T-cell (primary cell): ENCODE results near the gene FKBP5. TPM values are rescaled to one million over a fixed set of nuclear protein-coding genes. Genes with fewer than 3 reads are reported as not detected.

Experiments
- ATAC-seq, 4 experiments: fragments of 200-7000 bp in 3 of 4; fragments of 150-1000 bp in 1 of 4; cut with Tn5 transposase; replicated peaks in 1 of 4; 1 replicate in 3 of 4; 2 replicates in 1 of 4; pipeline ENCODE4 v1.10.0; 2021; ENCODE audit warnings: moderate library complexity in 3 of 4, mild to moderate bottlenecking in 2 of 4, moderate number of reproducible peaks in 1 of 4
- CTCF ChIA-PET, 2 donors: fragments of 300-600 bp; sonication (Branson Sonifier 250); formaldehyde crosslinking; loops; one replicate each; lab custom pipeline; 2022; ENCODE audit warnings: antibody characterized with exemption in 2 of 2; lab: Charles Lee
- POLR2A ChIA-PET, 2 donors: fragments of 300-600 bp; sonication (Branson Sonifier 250); formaldehyde crosslinking; loops; one replicate each; lab custom pipeline; 2022; ENCODE audit warnings: antibody characterized with exemption in 2 of 2; lab: Charles Lee
- DNase-seq, 35 experiments: peaks; one replicate each; pipeline versions ENCODE4 v3.0.0 to v3.0.0-alpha.2; 2013 to 2023
- H3K27ac ChIP-seq: one replicate; pipeline ENCODE4 v1.5.1; 2013; ENCODE audit warnings: low read length
- H3K27me3 ChIP-seq, 2 experiments: replicated peaks in 1 of 2; 1 replicate in 1 of 2; 2 replicates in 1 of 2; pipeline versions ENCODE4 v1.6.1 to v1.7.0; 2013; ENCODE audit warnings: low read length in 1 of 2, mixed read lengths in 1 of 2; ENCODE audit not compliant: control insufficient read depth in 2 of 2, insufficient read depth in 2 of 2; ENCODE audit errors: extremely low read depth in 1 of 2
- H3K36me3 ChIP-seq, 2 donors: 1 replicate in 1 of 2; 2 replicates in 1 of 2; pipeline versions ENCODE4 v1.6.1 to v1.7.0; 2013; ENCODE audit warnings: low read length in 1 of 2; ENCODE audit not compliant: control insufficient read depth in 2 of 2, insufficient read depth in 1 of 2; ENCODE audit errors: extremely low read depth in 1 of 2
- H3K4me1 ChIP-seq, 2 experiments: 1 replicate in 1 of 2; 2 replicates in 1 of 2; pipeline versions ENCODE4 v1.6.1 to v1.7.0; 2013; ENCODE audit warnings: low read length in 2 of 2, mixed read lengths in 1 of 2; ENCODE audit not compliant: insufficient read depth in 2 of 2, control insufficient read depth in 1 of 2; ENCODE audit errors: extremely low read depth in 1 of 2
- H3K4me3 ChIP-seq, 2 donors: 1 replicate in 1 of 2; 2 replicates in 1 of 2; pipeline versions ENCODE4 v1.5.1 to v1.7.0; 2013; ENCODE audit warnings: mild to moderate bottlenecking in 2 of 2, low read length in 1 of 2, moderate library complexity in 1 of 2; ENCODE audit not compliant: control insufficient read depth in 1 of 2; ENCODE audit errors: extremely low read depth in 1 of 2
- H3K9me3 ChIP-seq: 2 replicates; pipeline ENCODE4 v1.7.0; 2013
- H3K27ac Mint-ChIP-seq, 2 donors: one replicate each; pipeline ENCODE4 v1.8.0; 2020 to 2021; ENCODE audit warnings: mild to moderate bottlenecking in 2 of 2, mixed read lengths in 2 of 2
- H3K27me3 Mint-ChIP-seq, 2 donors: one replicate each; pipeline ENCODE4 v1.8.0; 2021 to 2022; ENCODE audit warnings: mixed read lengths in 2 of 2
- H3K36me3 Mint-ChIP-seq: one replicate; pipeline ENCODE4 v1.8.0; 2021; ENCODE audit warnings: mixed read lengths
- H3K4me1 Mint-ChIP-seq, 3 donors: one replicate each; pipeline ENCODE4 v1.8.0; 2020 to 2022; ENCODE audit warnings: mixed read lengths in 3 of 3, mild to moderate bottlenecking in 1 of 3
- H3K4me3 Mint-ChIP-seq, 3 donors: one replicate each; pipeline ENCODE4 v1.8.0; 2020 to 2022; ENCODE audit warnings: mild to moderate bottlenecking in 3 of 3, mixed read lengths in 3 of 3, moderate library complexity in 3 of 3
- H3K9me3 Mint-ChIP-seq, 3 donors: one replicate each; pipeline ENCODE4 v1.8.0; 2020 to 2022; ENCODE audit warnings: mixed read lengths in 3 of 3
- WGBS: methylation state at CpG from one replicate; pipeline ENCODE4 v1.1.5; 2013; ENCODE audit warnings: missing lambda C conversion rate; ENCODE audit not compliant: insufficient coverage; 5-methylcytosine and 5-hydroxymethylcytosine counted together
- total RNA-seq, 35 experiments: library from RNA in 6 of 35; stranded (reverse) in 6 of 35; fragments of 120-200 nt in 1 of 35; gene quantifications; one replicate each; pipeline versions ENCODE4 v1.2.1 to v1.2.4 and lab custom pipeline; 2013 to 2026

The FKBP5 gene
- total RNA-seq, 5 donors from 2014 or later (not counting 1 experiment from before 2014, with no cell fraction given) = 61.4 to 130 (median 63.9) TPM

DNA sequence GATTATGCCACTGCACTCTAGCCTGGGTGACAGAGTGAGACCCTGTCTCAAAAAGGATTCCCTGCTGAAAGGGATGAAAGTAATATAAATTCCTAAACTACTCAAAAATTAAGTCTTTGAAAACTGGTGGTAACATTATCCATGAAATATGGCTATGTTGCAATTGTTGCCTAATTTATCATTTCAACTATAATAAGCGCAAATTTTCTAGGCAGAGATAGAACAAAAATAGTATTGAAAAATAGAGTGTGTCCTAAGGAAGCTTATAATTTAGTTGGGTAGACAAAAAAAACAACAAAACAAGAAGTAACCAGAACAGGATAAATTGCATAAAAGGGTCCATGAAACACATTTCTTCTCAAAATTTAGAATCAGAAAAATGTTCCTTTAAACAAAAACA is 68.0 kb downstream of the FKBP5 start:
- H3K4me1 ChIP-seq = peaks cover 29 to 40% of the 10 kb centered on the region in 2 experiments
- Mint-ChIP-seq H3K4me1 (peaks cover 57 to 68% (median 63%) of the 10 kb centered on the region in 3 donors), H3K4me3 (peak overlapping the region in 1 of 3 donors; percentile 15), H3K9me3 (no peaks in the 10 kb centered on the region), H3K27ac (peak overlapping the region; percentile 71 to 85), H3K27me3 (no peaks in the 10 kb centered on the region), H3K36me3 (peaks cover 33% of the 10 kb centered on the region)
- peaks cover 7 to 49% of the 10 kb centered on the region in 2 donors for H3K36me3 ChIP-seq
- ATAC-seq = no peak
- CTCF ChIA-PET = interaction anchor here (0.6 to 1.5 kb wide), 4 partner anchors 29 to 1940 kb away, joined by 4 to 13 read pairs (median 6); no protein-coding TSS in a partner anchor
- DNase-seq = no peak
- peak overlapping the region; percentile 15 for H3K27ac ChIP-seq
- H3K4me3 ChIP-seq = no peak overlapping the region
- POLR2A ChIA-PET = interaction anchor here in 1 of 2 donors (0.6 to 0.8 kb wide), 4 partner anchors 17 to 1311 kb away, joined by 3 to 7 read pairs (median 6); no protein-coding TSS in a partner anchor
- WGBS = no CpG with 5 or more reads among the region's 1 CpG
- H3K9me3 ChIP-seq = no peaks in the 10 kb centered on the region
- no peaks in the 10 kb centered on the region for H3K27me3 ChIP-seq

- H3K27ac Mint-ChIP-seq = peak overlapping the region; percentile 70 to 84
- peaks cover 4 to 36% of the 10 kb centered on the region in 2 donors for H3K36me3 ChIP-seq
- WGBS = no CpG with 5 or more reads among the region's 1 CpG
- no peak overlapping the region for H3K27ac ChIP-seq
- no peaks in the 10 kb centered on the region for H3K27me3 ChIP-seq
- H3K4me1 Mint-ChIP-seq = peaks cover 76 to 77% (median 76%) of the 10 kb centered on the region in 3 donors
- ATAC-seq = no peak
- DNase-seq = no peak
- no peak overlapping the region for H3K4me3 Mint-ChIP-seq
- CTCF ChIA-PET = no interaction called here
- H3K9me3 ChIP-seq = no peaks in the 10 kb centered on the region
- H3K4me3 ChIP-seq = no peak overlapping the region
- no peaks in the 10 kb centered on the region for H3K9me3 Mint-ChIP-seq
- peaks cover 70% of the 10 kb centered on the region for H3K36me3 Mint-ChIP-seq
- POLR2A ChIA-PET = interaction anchor here (0.6 to 1.0 kb wide), 2 partner anchors 21 to 28 kb away, joined by 3 read pairs; no protein-coding TSS in a partner anchor
- H3K4me1 ChIP-seq = peaks cover 21 to 23% of the 10 kb centered on the region in 2 experiments
- H3K27me3 Mint-ChIP-seq = no peaks in the 10 kb centered on the region
Measured at GRCh38 chr6:35613762-35614161, 75.0 kb downstream of the FKBP5 start.

DNA sequence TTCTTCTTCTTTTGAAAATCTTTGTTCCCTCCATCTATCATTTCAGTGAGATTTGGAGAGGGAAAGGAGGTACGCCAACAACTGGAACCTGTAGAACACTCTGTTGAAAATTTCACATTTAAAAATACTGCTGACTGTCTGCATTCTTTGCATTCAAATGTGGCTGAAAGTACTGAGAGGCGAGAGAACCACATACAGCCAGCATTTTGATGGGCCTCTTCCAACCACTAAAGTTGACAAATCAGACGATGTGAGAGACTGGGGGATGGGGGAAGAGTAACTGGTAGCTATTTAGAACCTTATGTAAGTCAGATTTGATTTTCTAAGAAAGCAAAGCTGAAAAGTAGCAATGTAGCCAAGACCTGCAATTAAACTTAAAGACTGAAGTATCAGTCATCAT is 77.5 kb downstream of the FKBP5 start:
- Histone ChIP-seq H3K36me3 (peaks cover 4 to 27% of the 10 kb centered on the region in 2 donors), H3K4me3 (no peak overlapping the region), H3K9me3 (no peaks in the 10 kb centered on the region), H3K4me1 (peaks cover 14 to 36% of the 10 kb centered on the region in 2 experiments), H3K27ac (peak overlapping the region; percentile 59), H3K27me3 (no peaks in the 10 kb centered on the region)
- 0% methylated on average over 1 of the region's 3 CpGs for WGBS
- Mint-ChIP-seq H3K4me3 (peak overlapping the region in 2 of 3 donors; percentile 44 to 47), H3K9me3 (no peaks in the 10 kb centered on the region), H3K36me3 (peaks cover 75% of the 10 kb centered on the region), H3K27me3 (no peaks in the 10 kb centered on the region), H3K27ac (peak overlapping the region; percentile 98), H3K4me1 (peaks cover 74 to 79% (median 74%) of the 10 kb centered on the region in 3 donors)
- ChIA-PET CTCF (interaction anchor here in 1 of 2 donors (0.7 to 1.7 kb wide), 4 partner anchors 10 to 26 kb away, joined by 3 to 15 read pairs (median 4); no protein-coding TSS in a partner anchor), POLR2A (interaction anchor here in 1 of 2 donors (0.6 to 1.1 kb wide), 3 partner anchors 9 to 29 kb away, joined by 3 to 5 read pairs (median 3); no protein-coding TSS in a partner anchor)
- ATAC-seq (peak; percentile 68 to 88 (median 80)), DNase-seq (peak in 21 of 35 experiments; percentile 6 to 62 (median 38))

DNA sequence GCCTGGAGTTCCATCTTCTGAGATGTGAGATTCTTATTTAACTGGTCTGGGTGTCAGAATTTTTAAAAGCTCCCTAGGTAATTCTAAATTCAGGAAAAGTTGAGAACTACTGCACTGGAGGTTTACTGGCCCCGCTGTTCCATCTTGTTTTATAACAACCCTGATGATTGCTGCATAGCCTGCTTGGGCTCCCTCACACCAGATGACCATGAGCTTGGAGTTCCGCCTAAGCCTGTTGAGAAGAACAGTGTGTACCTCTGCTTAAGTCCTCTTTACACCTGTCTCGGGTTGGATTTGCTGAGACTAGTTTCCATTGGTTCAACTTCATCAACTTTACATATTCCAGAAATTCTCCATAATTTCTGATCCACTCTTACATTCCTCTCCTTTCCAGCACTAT is 77.9 kb downstream of the FKBP5 start:
- no peak for DNase-seq
- H3K4me1 ChIP-seq = peaks cover 16 to 37% of the 10 kb centered on the region in 2 experiments
- Mint-ChIP-seq H3K27me3 (no peaks in the 10 kb centered on the region), H3K9me3 (no peaks in the 10 kb centered on the region), H3K27ac (peak overlapping the region; percentile 98), H3K36me3 (peaks cover 78% of the 10 kb centered on the region), H3K4me1 (peaks cover 75 to 79% (median 77%) of the 10 kb centered on the region in 3 donors), H3K4me3 (peak overlapping the region in 2 of 3 donors; percentile 44 to 47)
- peak overlapping the region; percentile 59 for H3K27ac ChIP-seq
- CTCF ChIA-PET = interaction anchor here (0.7 to 1.7 kb wide), 5 partner anchors 9 to 26 kb away, joined by 3 to 15 read pairs (median 4); no protein-coding TSS in a partner anchor
- no peak for ATAC-seq
- H3K27me3 ChIP-seq = no peaks in the 10 kb centered on the region
- H3K36me3 ChIP-seq = peaks cover 4 to 27% of the 10 kb centered on the region in 2 donors
- no peaks in the 10 kb centered on the region for H3K9me3 ChIP-seq
- WGBS = 86% methylated on average over 3 of the region's 3 CpGs
- H3K4me3 ChIP-seq = no peak overlapping the region
- POLR2A ChIA-PET = interaction anchor here (0.6 to 1.5 kb wide), 4 partner anchors 8 to 29 kb away, joined by 3 to 5 read pairs (median 3); no protein-coding TSS in a partner anchor

DNA sequence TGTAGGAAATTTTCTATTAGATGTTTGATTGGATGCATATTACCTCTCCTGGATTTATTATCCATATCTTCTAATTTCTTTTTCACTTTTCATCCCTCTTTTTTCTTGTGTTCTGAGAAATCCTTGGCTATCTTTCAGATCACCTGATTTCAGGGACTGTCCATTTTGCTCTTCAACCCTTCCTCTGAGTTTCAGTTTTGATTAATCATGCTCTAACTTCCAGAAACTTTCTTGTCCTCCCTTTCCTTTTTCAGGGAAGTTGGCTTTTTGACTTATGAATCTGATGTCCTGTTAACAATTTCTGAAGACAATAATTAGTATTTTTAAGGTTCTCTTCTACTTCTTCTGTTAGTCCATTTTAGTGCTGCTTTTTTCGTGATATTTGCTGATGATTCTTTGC is 79.1 kb downstream of the FKBP5 start:
- no peaks in the 10 kb centered on the region for H3K9me3 Mint-ChIP-seq
- Histone ChIP-seq H3K4me1 (peaks cover 21 to 42% of the 10 kb centered on the region in 2 experiments), H3K27ac (no peak overlapping the region), H3K27me3 (no peaks in the 10 kb centered on the region), H3K4me3 (no peak overlapping the region), H3K9me3 (no peaks in the 10 kb centered on the region), H3K36me3 (peaks cover 3 to 27% of the 10 kb centered on the region in 2 donors)
- ChIA-PET POLR2A (interaction anchor here in 1 of 2 donors (0.9 to 1.5 kb wide), 2 partner anchors 8 to 10 kb away, joined by 3 to 6 read pairs; no protein-coding TSS in a partner anchor), CTCF (interaction anchor here in 1 of 2 donors (0.6 to 2.3 kb wide), 3 partner anchors 15 to 146 kb away, joined by 3 to 7 read pairs (median 6); no protein-coding TSS in a partner anchor)
- ATAC-seq (no peak), DNase-seq (no peak)
- H3K27me3 Mint-ChIP-seq = no peaks in the 10 kb centered on the region
- peaks cover 71% of the 10 kb centered on the region for H3K36me3 Mint-ChIP-seq
- H3K27ac Mint-ChIP-seq = peak overlapping the region; percentile 62 to 83
- H3K4me3 Mint-ChIP-seq = peak overlapping the region in 1 of 3 donors; percentile 5
- 100% methylated on average over 1 of the region's 1 CpG for WGBS
- peaks cover 75 to 80% (median 77%) of the 10 kb centered on the region in 3 donors for H3K4me1 Mint-ChIP-seq

DNA sequence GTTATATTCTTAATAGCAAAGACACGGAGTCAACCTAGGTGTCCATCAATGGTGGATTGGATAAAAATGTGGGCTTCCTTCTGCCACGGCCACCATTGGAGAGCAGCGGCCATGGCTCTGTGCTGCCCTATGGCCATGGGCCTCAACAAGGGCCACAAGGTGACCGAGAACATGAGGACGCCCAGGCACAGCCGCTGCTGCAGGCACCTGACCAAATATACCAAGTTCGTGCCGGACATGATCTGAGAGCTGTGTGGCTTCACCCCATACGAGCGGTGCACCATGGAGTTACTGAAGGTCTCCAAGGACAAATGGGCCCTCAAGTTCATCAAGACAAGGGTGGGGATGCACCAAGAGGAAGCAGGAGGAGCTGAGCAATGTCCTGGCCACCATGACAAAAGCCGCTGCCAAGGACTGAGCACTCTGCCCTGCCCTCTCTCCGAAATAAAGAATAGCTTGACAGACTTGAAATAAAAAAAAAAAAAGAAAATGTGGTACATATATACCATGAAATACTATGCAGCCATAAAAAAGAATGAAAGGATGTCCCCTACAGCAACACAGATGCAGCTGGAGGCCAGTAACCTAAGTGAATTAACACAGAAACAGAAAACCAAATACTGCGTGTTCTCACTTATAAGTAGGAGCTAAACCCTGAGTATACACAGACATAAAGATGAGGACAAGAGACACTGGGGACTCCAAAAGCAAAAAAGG is 81.0 kb downstream of the FKBP5 start:
- Histone ChIP-seq H3K4me3 (no peak overlapping the region), H3K27ac (no peak overlapping the region), H3K36me3 (peaks cover 0 to 18% of the 10 kb centered on the region in 2 donors), H3K27me3 (no peaks in the 10 kb centered on the region), H3K9me3 (no peaks in the 10 kb centered on the region), H3K4me1 (peaks cover 27 to 51% of the 10 kb centered on the region in 2 experiments)
- ChIA-PET POLR2A (interaction anchor here (0.6 to 1.0 kb wide), 3 partner anchors 12 to 316 kb away, joined by 3 read pairs; no protein-coding TSS in a partner anchor), CTCF (interaction anchor here in 1 of 2 donors (1.0 to 2.3 kb wide), 3 partner anchors 17 to 23 kb away, joined by 3 to 7 read pairs (median 3); no protein-coding TSS in a partner anchor)
- Mint-ChIP-seq H3K4me3 (no peak overlapping the region), H3K27me3 (no peaks in the 10 kb centered on the region), H3K9me3 (no peaks in the 10 kb centered on the region), H3K27ac (peak overlapping the region; percentile 55 to 65), H3K36me3 (peaks cover 58% of the 10 kb centered on the region), H3K4me1 (peaks cover 75 to 79% (median 77%) of the 10 kb centered on the region in 3 donors)
- 94% methylated on average over 10 of the region's 13 CpGs for WGBS
- ATAC-seq (no peak), DNase-seq (no peak)
